WI38 (cell line): Measurements from ENCODE around the gene ZFYVE28.

Experiments used
- H3K4me3 ChIP-seq: 2 replicates; pipeline ENCODE4 v1.5.1; 2011; ENCODE audit warnings: low read depth, mild to moderate bottlenecking, control low read depth, low read length
- TF ChIP-seq, protein P1 (sequence below): IDR thresholded peaks from 2 replicates; pipeline ENCODE4 v1.5.1; 2012; ENCODE audit warnings: low read depth, mild to moderate bottlenecking, control low read depth, low read length

ZFYVE28 gene

DNA sequence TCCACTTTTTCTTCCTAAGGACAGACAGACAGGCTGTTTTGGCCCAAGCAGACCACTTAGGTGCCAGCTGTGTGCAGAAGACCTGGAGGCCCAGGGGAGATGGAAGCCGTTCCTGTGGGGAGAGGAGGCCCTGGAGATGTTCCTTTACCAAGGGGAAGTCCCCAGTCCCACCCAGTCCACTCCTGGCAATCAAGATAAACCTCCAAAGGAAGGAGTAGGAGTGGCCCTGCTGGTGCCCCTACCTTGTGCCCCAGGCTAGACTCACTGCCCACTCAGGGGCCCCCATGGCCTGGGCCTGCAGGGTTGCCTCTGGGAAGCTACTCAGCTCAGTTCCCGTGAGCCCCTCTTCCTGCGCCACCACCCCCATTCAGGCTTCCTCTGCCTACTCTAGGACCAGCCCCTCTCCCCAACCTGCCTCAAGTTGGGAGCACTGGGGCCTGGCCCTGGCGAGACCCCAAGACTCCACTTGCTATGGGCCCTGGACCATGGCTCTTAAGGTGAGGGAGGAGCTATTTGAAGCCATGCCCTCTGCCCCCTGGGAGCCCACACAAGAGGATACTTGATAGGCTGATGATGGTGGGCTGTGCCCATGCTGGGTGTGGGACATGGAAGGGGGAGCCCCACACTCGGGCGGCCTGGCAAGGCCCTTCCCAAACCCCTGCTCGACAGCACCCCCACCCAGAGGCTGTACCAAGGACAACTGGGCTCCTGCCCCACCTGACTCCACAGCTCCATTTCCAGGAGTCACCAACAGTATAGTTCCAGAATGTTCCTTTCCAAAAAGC, 25.7 kb upstream of the ZFYVE28 start:
- TF ChIP-seq, protein P1, sequence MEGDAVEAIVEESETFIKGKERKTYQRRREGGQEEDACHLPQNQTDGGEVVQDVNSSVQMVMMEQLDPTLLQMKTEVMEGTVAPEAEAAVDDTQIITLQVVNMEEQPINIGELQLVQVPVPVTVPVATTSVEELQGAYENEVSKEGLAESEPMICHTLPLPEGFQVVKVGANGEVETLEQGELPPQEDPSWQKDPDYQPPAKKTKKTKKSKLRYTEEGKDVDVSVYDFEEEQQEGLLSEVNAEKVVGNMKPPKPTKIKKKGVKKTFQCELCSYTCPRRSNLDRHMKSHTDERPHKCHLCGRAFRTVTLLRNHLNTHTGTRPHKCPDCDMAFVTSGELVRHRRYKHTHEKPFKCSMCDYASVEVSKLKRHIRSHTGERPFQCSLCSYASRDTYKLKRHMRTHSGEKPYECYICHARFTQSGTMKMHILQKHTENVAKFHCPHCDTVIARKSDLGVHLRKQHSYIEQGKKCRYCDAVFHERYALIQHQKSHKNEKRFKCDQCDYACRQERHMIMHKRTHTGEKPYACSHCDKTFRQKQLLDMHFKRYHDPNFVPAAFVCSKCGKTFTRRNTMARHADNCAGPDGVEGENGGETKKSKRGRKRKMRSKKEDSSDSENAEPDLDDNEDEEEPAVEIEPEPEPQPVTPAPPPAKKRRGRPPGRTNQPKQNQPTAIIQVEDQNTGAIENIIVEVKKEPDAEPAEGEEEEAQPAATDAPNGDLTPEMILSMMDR = no peak
- no peak overlapping the region for H3K4me3 ChIP-seq

DNA sequence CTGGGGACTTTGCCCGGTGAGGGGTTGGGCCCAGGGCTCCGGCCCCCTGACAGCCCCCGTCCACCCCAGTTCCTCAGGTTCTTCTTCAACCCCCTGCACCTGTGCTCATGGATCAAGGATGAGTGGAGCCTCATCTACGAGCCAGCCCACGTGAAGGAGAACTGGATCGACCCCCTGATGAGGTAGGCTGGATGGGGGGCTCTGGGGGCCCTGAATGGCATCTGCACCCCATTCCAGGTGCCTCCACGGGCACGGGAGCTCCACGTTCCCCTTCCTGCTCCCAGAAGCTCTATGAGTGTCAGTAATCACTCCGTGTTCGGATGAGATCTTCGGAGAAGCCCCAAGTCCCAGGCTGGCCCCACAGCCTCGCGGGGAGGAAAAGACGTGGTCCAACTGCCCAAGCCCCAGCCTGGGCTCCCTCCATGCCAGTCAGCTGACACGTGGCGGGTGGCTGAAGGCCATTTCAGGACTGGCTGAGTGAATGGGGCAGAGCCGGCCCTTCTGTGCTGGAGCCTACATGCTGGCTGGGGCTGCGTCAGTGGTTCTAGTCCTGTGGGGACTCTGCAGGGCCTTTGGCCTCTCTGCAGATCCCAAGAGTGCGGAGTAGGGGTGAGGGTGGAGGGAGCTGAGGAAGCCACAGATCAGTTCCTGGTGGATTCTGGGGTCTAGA, 24.8 kb upstream of the ZFYVE28 start:
- TF ChIP-seq, protein P1 = no peak

DNA sequence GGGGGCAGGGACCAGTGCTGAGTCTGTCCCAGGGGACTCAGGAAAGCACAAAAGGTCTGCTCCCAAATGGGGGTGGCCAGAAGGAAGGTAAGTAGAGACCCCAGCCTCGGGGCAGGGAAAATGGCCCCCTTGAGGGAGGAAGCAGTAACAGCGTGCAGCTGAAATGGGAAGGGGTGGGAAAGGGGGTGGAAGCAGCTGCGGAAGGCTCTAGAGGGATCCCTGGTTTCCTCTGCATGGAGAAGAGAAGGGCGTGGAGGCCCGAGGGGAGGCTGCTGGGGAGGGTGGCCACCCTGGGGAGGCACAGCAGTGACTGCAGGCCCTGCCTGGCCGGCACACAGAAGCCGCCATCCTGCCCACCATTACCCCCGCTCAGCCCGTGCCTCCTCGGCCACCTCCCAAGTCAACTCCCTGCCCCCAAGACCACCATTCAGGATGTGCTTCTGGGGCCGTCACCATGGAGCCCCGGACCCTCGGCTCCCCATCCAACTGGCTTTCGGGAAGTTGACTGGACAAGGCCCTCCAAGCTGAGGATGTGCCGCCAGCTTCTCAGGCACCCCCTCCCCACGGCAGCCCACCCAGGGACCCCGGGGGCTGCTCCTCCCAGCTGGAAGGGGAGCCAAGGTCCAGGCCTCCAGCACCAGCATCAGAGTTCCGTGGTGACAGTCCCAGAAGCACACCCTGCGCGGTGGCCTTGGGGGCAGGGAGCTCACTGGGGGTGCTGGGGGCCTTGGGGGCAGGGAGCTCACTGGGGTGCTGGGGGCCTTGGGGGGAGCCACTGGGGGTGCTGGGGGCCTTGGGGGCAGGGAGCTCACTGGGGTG, 23.9 kb upstream of the ZFYVE28 start:
- no peak overlapping the region for H3K4me3 ChIP-seq

More for the DNA sequence above, 24.8 kb upstream of the ZFYVE28 start:
- no peak overlapping the region for H3K4me3 ChIP-seq

GRCh38 chr4:2441393-2442174, 23.1 kb upstream of the ZFYVE28 start:
- TF ChIP-seq, protein P1 = peak; percentile 85
- no peak overlapping the region for H3K4me3 ChIP-seq

More for the DNA sequence above, 23.9 kb upstream of the ZFYVE28 start:
- TF ChIP-seq, protein P1 = no peak

- no peak overlapping the region for H3K4me3 ChIP-seq
- TF ChIP-seq, protein P1 = no peak
Observed at GRCh38 chr4:2438822-2439718, 20.6 kb upstream of the ZFYVE28 start.

- no peak overlapping the region for H3K4me3 ChIP-seq
- TF ChIP-seq, protein P1 = no peak
Observed at GRCh38 chr4:2437475-2438215, 19.2 kb upstream of the ZFYVE28 start.
